PC-3 (cell line): ENCODE measurements around the gene THUMPD2.

Experiments used
- CTCF ChIP-seq: fragments of 300-600 bp; sonication (generic); conservative IDR thresholded peaks from 2 replicates; pipeline ENCODE4 v1.5.1; 2017; ENCODE audit warnings: antibody characterized with exemption, low read depth, mild to moderate bottlenecking, low read length
- EZH2 ChIP-seq: fragments of 300-600 bp; sonication (generic); IDR thresholded peaks from one replicate; pipeline ENCODE4 v1.6.1; 2017; ENCODE audit warnings: antibody characterized with exemption, mild to moderate bottlenecking, low read length; ENCODE audit not compliant: unreplicated experiment

- TF ChIP-seq EZH2, result no peak
- TF ChIP-seq CTCF, result no peak
These were observed 81.6 kb downstream of the THUMPD2 start for GRCh38 chr2:39697454-39697853.
